ENCODE measurements around the gene SGMS2.

SGMS2 gene

GRCh38 chr4:107824350-107825071 lies at the start of gene SGMS2 (continued):
- no peak for TF ChIP-seq ZNF274 (IDR thresholded peaks at IDR 0.05; ENCODE audit: low read length)
- no peak for TF ChIP-seq ZNF274 (tag by site-specific recombination; IDR thresholded peaks at IDR 0.05; ENCODE audit: borderline replicate concordance)
- TF ChIP-seq ZNF146 (tag by site-specific recombination; IDR thresholded peaks at IDR 0.05): no peak
- no peak for TF ChIP-seq WT1 (tag by site-specific recombination; IDR thresholded peaks at IDR 0.05)
- TF ChIP-seq ZNF580 (tag by site-specific recombination; IDR thresholded peaks at IDR 0.05): no peak
- TF ChIP-seq CTCF (tag by site-specific recombination; IDR thresholded peaks at IDR 0.05): no peak
- 0 out of 2 replicates have a peak, but pooled peaks have one; percentile 39 for TF ChIP-seq HOXC10 (CRISPR knock-in tag; IDR thresholded peaks at IDR 0.05)
- TF ChIP-seq ZNF2 (tag by site-specific recombination; IDR thresholded peaks at IDR 0.05): no peak
- TF ChIP-seq BCL11A (tag by site-specific recombination; IDR thresholded peaks at IDR 0.05; ENCODE audit: low read depth): no peak
- TF ChIP-seq KLF7 (tag by site-specific recombination; IDR thresholded peaks at IDR 0.05; ENCODE audit: borderline replicate concordance): peak; percentile 40; the same call in 1 of the 2 replicates
- TF ChIP-seq ZNF335 (tag by site-specific recombination; conservative IDR thresholded peaks at IDR 0.05): peak; percentile 67
- no peak for TF ChIP-seq REPIN1 (tag by site-specific recombination; IDR thresholded peaks at IDR 0.05; ENCODE audit: low read depth)
- no peak for TF ChIP-seq ZNF596 (tag by site-specific recombination; IDR thresholded peaks at IDR 0.05)
- no peak for TF ChIP-seq ZNF184 (tag by site-specific recombination; IDR thresholded peaks at IDR 0.05)
- no peak for TF ChIP-seq ZNF18 (tag by site-specific recombination; IDR thresholded peaks at IDR 0.05)
- TF ChIP-seq ZBTB48 (tag by site-specific recombination; IDR thresholded peaks at IDR 0.05): no peak
- no peak for TF ChIP-seq ZNF16 (tag by site-specific recombination; IDR thresholded peaks at IDR 0.05; ENCODE audit: low read depth)
- TF ChIP-seq ZNF701 (tag by site-specific recombination; IDR thresholded peaks at IDR 0.05): no peak
- TF ChIP-seq ZNF555 (tag by site-specific recombination; conservative IDR thresholded peaks at IDR 0.05): no peak
- no peak for TF ChIP-seq ZNF174 (tag by site-specific recombination; IDR thresholded peaks at IDR 0.05)
- peak; percentile 73 for TF ChIP-seq PATZ1 (tag by site-specific recombination; IDR thresholded peaks at IDR 0.05)
- TF ChIP-seq MYNN (tag by site-specific recombination; IDR thresholded peaks at IDR 0.05; ENCODE audit: borderline replicate concordance): no peak
- TF ChIP-seq ATF2 (tag by site-specific recombination; IDR thresholded peaks at IDR 0.05; ENCODE audit: low read depth): no peak; the same call in 1 of the 2 replicates
- no peak for TF ChIP-seq ZFP41 (tag by site-specific recombination; IDR thresholded peaks at IDR 0.05; ENCODE audit: borderline replicate concordance)
- TF ChIP-seq ZNF660 (tag by site-specific recombination; IDR thresholded peaks at IDR 0.05): peak; percentile 51; the same call in 1 of the 2 replicates
- TF ChIP-seq SP7 (tag by site-specific recombination; IDR thresholded peaks at IDR 0.05): peak; percentile 81
- no peak for TF ChIP-seq ZSCAN18 (tag by site-specific recombination; IDR thresholded peaks at IDR 0.05)
- TF ChIP-seq TSHZ1 (tag by site-specific recombination; IDR thresholded peaks at IDR 0.05; ENCODE audit: borderline replicate concordance): no peak

Data from HEK293 (cell line).